IPS-18c (cell line): ENCODE measurements around the gene MTPN.

Source experiments
- H3K4me3 ChIP-seq: 2 replicates; pipeline ENCODE4 v1.7.0; 2013; ENCODE audit warnings: low read depth, mild to moderate bottlenecking, low read length, moderate library complexity; ENCODE audit not compliant: insufficient read depth
- H3K9me3 ChIP-seq: one replicate; pipeline ENCODE4 v1.6.1; 2013; ENCODE audit warnings: mild to moderate bottlenecking, low read length, moderate library complexity; ENCODE audit not compliant: control insufficient read depth, insufficient read depth

Gene MTPN

DNA sequence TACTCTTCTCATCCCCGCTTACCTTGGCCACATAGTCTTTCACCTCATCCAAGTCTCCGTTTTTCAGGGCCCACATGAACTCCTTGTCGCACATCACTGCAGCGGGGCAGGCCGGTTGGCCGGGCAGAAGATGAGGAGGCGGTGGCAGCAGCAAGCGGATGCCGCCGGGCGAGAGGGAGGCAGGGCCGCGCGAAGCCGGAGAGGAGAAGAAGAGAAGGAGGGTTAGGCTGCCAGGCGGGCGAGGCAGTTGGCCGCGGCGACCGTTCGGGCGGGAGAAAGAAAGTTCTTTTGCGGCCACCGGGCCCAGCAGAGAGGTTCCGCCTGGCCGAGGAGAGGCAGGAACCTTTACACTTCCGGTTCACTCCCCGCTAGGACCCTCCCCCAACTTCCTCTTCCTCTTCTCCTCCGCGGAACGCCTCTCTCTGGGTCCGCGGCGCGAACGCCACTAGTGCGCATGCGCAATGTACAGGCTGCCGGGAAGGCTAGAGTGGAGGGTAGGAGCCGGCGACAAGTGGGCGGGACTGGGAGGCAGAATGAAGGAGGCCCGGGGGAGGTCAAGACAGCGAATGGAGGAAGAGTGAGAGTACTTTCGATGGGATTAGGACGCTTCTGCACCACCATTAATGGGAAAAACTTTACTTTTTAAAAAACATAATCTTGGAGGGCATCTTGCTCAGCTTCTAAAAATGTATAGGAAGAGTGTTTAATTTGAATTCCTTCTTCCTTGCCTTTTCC lies at the start of gene MTPN:
MTPN (minus strand) TSS at position 353 of the 735 bp plus-strand sequence; CDS start at position 94, 259 bp downstream.
- peak within 1 kb of the TSS; percentile 94 for H3K4me3 ChIP-seq

GRCh38 chr7:136026209-136026608 lies 49.0 kb upstream of the MTPN start:
- no peaks in the 10 kb centered on the region for H3K9me3 ChIP-seq

More for the DNA sequence above, at the start of gene MTPN:
- H3K9me3 ChIP-seq, result no peaks in the 10 kb centered on the region

GRCh38 chr7:136023134-136023869 lies 46.1 kb upstream of the MTPN start:
- H3K4me3 ChIP-seq, result no peak overlapping the region
- no peaks in the 10 kb centered on the region for H3K9me3 ChIP-seq

More at GRCh38 chr7:136026209-136026608, 49.0 kb upstream of the MTPN start:
- no peak overlapping the region for H3K4me3 ChIP-seq

- no peak overlapping the region for H3K4me3 ChIP-seq
- H3K9me3 ChIP-seq, result no peaks in the 10 kb centered on the region
Measured at GRCh38 chr7:136020556-136020955, 43.4 kb upstream of the MTPN start.

DNA sequence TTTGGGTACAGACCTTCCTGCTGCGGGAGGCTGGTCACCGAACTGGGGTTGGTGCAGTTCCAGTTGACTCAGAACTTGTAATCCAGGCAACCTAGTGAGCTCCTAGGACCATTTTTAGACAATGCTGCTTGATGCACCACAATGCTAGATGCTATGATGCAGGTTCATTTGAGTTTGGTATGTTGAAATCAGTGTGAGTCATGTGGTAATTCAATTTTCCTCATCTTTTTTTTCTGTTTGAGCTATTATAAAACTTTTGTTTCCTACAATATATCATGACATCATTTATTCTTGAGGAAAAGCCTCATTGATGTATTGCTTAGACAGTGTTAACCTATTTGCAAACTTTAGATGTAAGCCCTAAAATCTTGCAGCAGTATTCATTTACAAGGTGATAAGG lies 40.9 kb upstream of the MTPN start:
- Histone ChIP-seq H3K4me3 (no peak overlapping the region), H3K9me3 (no peaks in the 10 kb centered on the region)

GRCh38 chr7:136016649-136017395 lies 39.7 kb upstream of the MTPN start:
- Histone ChIP-seq H3K4me3 (no peak overlapping the region), H3K9me3 (no peaks in the 10 kb centered on the region)

DNA sequence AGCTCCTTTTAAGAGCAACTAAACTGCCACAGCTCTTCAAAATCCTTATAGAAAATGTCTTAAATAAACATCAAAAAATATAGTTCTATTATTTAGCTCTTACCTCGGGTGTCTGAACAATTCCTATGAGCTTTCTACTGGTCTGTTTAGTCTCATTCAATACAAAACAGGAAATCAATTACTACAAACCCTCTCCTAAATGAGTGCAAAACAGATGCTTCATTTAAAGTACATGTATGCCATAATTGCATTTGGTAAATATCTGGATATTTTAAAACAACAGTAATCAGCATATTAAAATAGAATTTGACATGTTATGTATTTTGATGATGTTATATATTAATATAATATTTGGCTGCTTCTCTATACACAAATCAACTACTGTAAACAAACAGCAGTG lies 38.5 kb upstream of the MTPN start:
- no peaks in the 10 kb centered on the region for H3K9me3 ChIP-seq
- H3K4me3 ChIP-seq, result no peak overlapping the region

GRCh38 chr7:136014659-136015058 lies 37.5 kb upstream of the MTPN start:
- no peak overlapping the region for H3K4me3 ChIP-seq
- H3K9me3 ChIP-seq, result no peaks in the 10 kb centered on the region

DNA sequence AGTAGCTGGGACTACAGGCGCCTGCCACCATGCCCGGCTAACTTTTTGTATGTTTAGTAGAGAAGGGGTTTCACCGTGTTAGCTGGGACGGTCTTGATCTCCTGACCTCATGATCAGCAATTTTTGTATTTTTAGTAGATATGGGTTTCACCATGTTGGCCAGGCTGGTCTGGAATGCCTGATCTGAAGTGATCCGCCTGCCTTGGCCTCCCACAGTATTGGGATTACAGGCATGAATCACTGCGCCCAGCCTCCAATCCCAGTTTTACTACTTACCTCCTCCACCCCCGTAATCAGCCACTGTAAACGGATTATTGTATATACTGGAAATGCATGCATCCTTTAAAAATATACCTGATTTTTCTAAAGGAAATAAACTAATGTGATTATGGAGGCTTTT lies 35.1 kb upstream of the MTPN start:
- Histone ChIP-seq H3K4me3 (no peak overlapping the region), H3K9me3 (no peaks in the 10 kb centered on the region)

DNA sequence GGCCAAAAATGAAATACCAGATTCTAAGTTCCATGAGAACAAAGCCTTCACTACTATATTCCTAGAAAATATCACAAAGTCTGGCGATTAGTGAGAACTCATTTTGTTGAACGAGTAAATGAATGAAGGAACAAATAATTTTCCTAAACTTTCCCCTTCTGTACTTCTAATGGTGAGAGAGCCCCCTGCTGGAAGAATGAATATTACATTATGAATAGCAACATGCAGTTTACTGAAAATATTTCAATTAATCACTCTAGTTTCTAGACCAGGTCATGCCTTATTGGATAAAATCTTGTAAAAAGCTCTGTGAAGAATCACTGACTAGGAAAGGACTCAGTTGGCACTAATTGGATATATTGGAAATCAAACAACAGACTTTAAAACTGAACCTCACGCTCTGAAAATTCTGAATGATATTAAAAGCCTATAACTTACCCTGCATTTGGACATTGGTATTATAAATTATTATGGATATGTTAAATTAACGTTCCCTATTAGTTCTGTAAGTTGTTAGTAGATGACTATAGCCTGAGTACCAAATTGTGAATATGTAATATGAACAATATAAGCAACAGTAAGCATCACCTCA lies 32.4 kb upstream of the MTPN start:
- no peaks in the 10 kb centered on the region for H3K9me3 ChIP-seq
- no peak overlapping the region for H3K4me3 ChIP-seq

- Histone ChIP-seq H3K9me3 (no peaks in the 10 kb centered on the region), H3K4me3 (no peak overlapping the region)
Measured at GRCh38 chr7:136006208-136006607, 29.0 kb upstream of the MTPN start.

DNA sequence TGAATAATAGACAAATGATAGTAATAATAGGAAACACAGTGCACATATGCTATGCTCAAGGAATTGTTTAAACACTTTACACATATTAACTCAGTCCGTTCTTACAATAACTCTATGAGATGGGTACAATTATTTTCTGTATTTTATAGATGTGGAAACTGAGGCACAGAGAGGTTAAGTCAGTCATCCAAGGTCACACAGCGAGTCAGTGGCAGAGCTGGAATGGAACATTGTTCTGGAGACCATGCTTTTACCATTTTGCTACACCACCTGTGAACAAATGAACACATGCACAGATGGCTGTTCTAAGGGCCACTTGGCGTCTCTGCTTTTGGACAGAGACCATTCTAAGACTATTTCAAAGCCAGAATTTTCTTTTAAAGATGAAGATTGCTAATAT lies 26.9 kb upstream of the MTPN start:
- Histone ChIP-seq H3K9me3 (no peaks in the 10 kb centered on the region), H3K4me3 (no peak overlapping the region)

- Histone ChIP-seq H3K4me3 (no peak overlapping the region), H3K9me3 (no peaks in the 10 kb centered on the region)
Measured at GRCh38 chr7:136002802-136003201, 25.6 kb upstream of the MTPN start.

DNA sequence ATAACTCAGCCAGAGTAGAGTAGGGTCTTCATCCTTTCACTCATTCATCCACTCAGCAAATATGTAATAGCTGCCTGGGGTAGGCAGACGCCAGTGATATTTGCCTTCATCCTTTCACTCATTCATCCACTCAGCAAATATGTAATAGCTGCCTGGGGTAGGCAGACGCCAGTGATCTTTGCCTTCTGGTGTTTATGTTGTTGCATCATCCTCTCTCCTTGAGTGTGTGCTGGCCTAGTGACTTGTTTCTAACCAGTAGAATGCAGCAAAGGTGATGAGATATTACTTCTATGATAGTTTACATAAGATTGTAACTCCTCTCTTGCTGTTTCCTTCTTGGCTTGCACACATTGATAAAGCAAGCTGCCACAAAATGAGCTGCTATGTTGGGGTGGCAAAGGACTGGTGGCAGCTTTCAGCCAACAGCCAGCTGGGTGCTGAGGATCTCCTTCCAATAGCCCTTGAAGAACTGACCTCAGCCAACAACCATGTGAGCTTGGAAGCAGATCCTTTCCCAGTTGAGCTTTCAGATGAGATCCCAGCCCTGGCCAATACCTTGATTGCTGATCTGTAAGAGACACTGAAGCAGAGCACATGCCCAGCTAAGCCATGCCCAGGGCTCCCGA lies 23.2 kb upstream of the MTPN start:
- H3K4me3 ChIP-seq, result no peak overlapping the region
- no peaks in the 10 kb centered on the region for H3K9me3 ChIP-seq

- no peak overlapping the region for H3K4me3 ChIP-seq
- no peaks in the 10 kb centered on the region for H3K9me3 ChIP-seq
Measured at GRCh38 chr7:135998081-135998480, 20.9 kb upstream of the MTPN start.

DNA sequence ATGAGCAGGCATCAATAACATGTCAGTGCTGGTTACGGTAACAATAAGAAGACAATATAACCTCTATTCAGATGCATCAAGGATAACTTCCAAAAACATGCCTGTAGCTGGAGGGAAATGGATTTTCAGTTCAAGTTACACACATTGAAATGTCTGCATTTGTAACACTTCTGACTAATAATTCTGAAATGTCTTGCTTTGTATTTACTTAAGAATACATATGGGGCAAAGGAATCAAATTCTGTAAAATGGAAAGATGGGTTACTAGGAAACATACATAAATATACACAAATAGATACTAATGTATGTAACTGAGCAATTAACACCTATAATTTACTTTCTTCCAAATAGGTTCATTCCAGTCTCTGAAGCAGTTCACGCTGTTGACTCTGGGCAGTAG lies 18.6 kb upstream of the MTPN start:
- Histone ChIP-seq H3K9me3 (no peaks in the 10 kb centered on the region), H3K4me3 (no peak overlapping the region)
